ENCODE results near the gene PHKG2.

The PHKG2 gene

GRCh38 chr16:30762991-30763725 lies 14.9 kb downstream of the PHKG2 start:
- TF ChIP-seq CTCF (IDR thresholded peaks at IDR 0.05; ENCODE audit: insufficient read depth, low read length, missing control alignments): no peak
- ChIA-PET POLR2A (interaction anchor here (1.3 kb wide), 1 partner anchor 12 kb away, joined by 6 read pairs; no protein-coding TSS in a partner anchor), CTCF (interaction anchor here (1.1 to 3.4 kb wide), 6 partner anchors 12 to 138 kb away, joined by 3 to 11 read pairs (median 6); no protein-coding TSS in a partner anchor)
- peak overlapping the region; percentile 96 for H3K4me3 ChIP-seq (ENCODE audit: low read depth, low read length)
- DNase-seq (ENCODE audit: low read depth, low spot score): no peak

DNA sequence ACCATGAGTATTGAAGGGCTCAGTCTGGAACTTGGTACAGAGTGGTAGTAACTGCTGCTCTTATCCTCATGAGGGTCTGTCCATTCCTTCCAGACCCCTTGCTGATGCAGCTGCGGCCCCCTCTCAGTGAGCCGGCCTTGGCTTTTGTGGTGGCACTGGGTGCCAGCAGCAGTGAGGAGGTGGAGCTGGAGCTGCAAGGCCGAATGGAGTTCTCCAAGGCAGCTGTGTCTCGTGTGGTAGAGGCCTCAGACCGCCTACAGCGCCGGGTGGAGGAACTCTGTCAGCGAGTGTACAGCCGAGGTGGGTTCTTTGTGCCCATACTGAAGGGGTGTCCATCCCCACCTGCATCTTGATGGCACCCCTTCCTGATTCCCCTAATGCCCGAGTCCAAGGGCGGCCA lies 15.9 kb downstream of the PHKG2 start:
- H3K4me3 ChIP-seq (ENCODE audit: low read depth, low read length): no peak overlapping the region
- ChIA-PET POLR2A (interaction anchor here (1.0 to 1.3 kb wide), 2 partner anchors 10 to 11 kb away, joined by 3 to 6 read pairs; no protein-coding TSS in a partner anchor), CTCF (interaction anchor here (1.3 to 3.4 kb wide), 4 partner anchors 11 to 156 kb away, joined by 4 to 11 read pairs (median 10); no protein-coding TSS in a partner anchor)
- DNase-seq (ENCODE audit: low read depth, low spot score): no peak
- TF ChIP-seq CTCF (IDR thresholded peaks at IDR 0.05; ENCODE audit: insufficient read depth, low read length, missing control alignments): no peak

DNA sequence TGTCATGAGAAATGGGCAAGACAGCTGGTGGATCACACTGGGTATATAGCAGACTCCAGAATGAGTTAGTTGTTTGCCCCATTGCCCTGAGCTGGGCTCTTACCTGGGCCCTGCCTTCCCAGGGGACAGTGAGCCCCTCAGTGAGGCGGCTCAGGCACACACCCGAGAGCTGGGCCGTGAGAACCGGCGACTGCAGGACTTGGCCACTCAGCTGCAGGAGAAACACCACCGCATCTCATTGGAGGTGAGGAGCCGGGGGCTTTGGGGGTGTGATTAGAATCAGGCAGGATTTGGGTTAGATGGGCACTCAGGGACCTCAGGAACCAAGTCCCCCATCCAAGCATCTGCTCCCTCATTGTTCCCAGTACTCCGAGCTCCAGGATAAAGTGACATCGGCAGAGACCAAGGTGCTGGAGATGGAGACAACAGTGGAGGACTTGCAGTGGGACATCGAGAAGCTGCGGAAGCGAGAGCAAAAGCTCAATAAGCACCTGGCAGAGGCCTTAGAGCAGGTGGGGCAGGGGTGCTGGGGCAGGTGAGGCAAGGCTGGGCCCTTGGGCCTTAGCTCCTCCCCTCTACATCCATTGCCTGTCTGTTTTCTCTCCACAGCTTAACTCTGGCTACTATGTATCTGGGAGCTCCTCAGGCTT lies 16.7 kb downstream of the PHKG2 start:
- DNase-seq (ENCODE audit: low read depth, low spot score): no peak
- ChIA-PET POLR2A (interaction anchor here (1.0 kb wide), 1 partner anchor 10 kb away, joined by 3 read pairs; no protein-coding TSS in a partner anchor), CTCF (interaction anchor here (1.3 to 3.4 kb wide), 4 partner anchors 10 to 188 kb away, joined by 4 to 11 read pairs (median 6); no protein-coding TSS in a partner anchor)
- H3K4me3 ChIP-seq (ENCODE audit: low read depth, low read length): no peak overlapping the region
- TF ChIP-seq CTCF (IDR thresholded peaks at IDR 0.05; ENCODE audit: insufficient read depth, low read length, missing control alignments): no peak

DNA sequence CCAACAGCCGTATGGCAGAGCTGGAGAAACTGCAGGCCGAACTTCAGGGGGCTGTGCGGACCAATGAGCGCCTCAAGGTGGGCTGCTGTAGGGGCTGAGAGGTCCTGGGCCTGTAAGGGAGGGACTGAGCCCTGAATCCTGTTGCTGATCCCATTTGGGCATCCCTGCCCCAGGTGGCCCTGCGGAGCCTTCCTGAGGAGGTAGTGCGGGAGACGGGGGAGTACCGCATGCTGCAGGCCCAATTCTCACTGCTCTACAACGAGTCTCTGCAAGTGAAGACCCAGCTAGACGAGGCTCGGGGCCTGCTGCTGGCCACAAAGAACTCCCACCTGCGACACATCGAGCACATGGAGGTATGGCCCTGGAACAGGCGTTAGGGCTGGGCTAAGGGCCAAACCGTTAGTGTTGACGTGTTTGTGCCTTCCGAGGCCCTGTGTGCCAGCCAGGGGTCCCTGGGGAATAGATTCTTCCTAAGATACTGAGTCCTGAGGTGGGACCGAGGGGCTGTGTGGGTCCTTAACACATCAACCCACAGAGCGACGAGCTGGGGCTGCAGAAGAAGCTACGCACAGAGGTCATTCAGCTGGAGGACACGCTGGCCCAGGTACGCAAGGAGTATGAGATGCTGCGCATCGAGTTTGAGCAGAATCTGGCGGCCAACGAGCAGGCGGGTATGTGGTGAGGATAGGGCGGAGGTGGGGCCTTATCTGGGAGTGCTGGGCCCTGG lies 18.1 kb downstream of the PHKG2 start:
- no peak overlapping the region for H3K4me3 ChIP-seq (ENCODE audit: low read depth, low read length)
- ChIA-PET CTCF (interaction anchor here (1.8 kb wide), 1 partner anchor 187 kb away, joined by 4 read pairs; no protein-coding TSS in a partner anchor), POLR2A (no interaction called here)
- no peak for DNase-seq (ENCODE audit: low read depth, low spot score)
- TF ChIP-seq CTCF (IDR thresholded peaks at IDR 0.05; ENCODE audit: insufficient read depth, low read length, missing control alignments): no peak

- POLR2A ChIA-PET: no interaction called here
- CTCF ChIA-PET: interaction anchor here (1.0 kb wide), 1 partner anchor 20 kb away, joined by 3 read pairs; no protein-coding TSS in a partner anchor
These were observed 18.7 kb downstream of the PHKG2 start for GRCh38 chr16:30766933-30767284.

More at GRCh38 chr16:30766933-30767284, 18.7 kb downstream of the PHKG2 start:
- no peak overlapping the region for H3K4me3 ChIP-seq (ENCODE audit: low read depth, low read length)
- no peak for DNase-seq (ENCODE audit: low read depth, low spot score)
- no peak for TF ChIP-seq CTCF (IDR thresholded peaks at IDR 0.05; ENCODE audit: insufficient read depth, low read length, missing control alignments)

All from AG04449 (cell line).